OCI-LY1 (cell line): Measurements from ENCODE around the gene CBFA2T3.

Experiments used
- H2AFZ ChIP-seq: fragments of 200-600 bp; sonication (generic), shearing (Covaris generic); 2 replicates; pipeline ENCODE4 v1.6.0; 2014; ENCODE audit warnings: antibody characterized with exemption, mild to moderate bottlenecking, low read length
- H3F3A ChIP-seq: fragments of 200-600 bp; sonication (generic), shearing (Covaris generic); 2 replicates; pipeline ENCODE4 v1.6.0; 2014; ENCODE audit warnings: mild to moderate bottlenecking, antibody characterized with exemption, low read length, moderate library complexity; ENCODE audit not compliant: insufficient read depth
- H3K27ac ChIP-seq: fragments of 200-600 bp; sonication (generic); 2 replicates; pipeline ENCODE4 v1.5.1; 2014; ENCODE audit warnings: low read length, mixed run types, mild to moderate bottlenecking, low read depth; ENCODE audit not compliant: poor library complexity, severe bottlenecking
- H3K27me3 ChIP-seq: fragments of 200-600 bp; sonication (generic); 2 replicates; pipeline ENCODE4 v1.6.0; 2014; ENCODE audit warnings: antibody characterized with exemption, mild to moderate bottlenecking, low read length, moderate library complexity; ENCODE audit not compliant: insufficient read depth
- H3K36me3 ChIP-seq: fragments of 200-600 bp; sonication (generic); 2 replicates; pipeline ENCODE4 v1.6.1; 2014; ENCODE audit warnings: mild to moderate bottlenecking, antibody characterized with exemption, low read length, moderate library complexity, mixed read lengths; ENCODE audit not compliant: insufficient read depth
- H3K4me1 ChIP-seq: fragments of 200-600 bp; sonication (generic); 2 replicates; pipeline ENCODE4 v1.5.1; 2014; ENCODE audit warnings: mild to moderate bottlenecking, low read length, moderate library complexity; ENCODE audit not compliant: insufficient read depth, severe bottlenecking
- H3K4me2 ChIP-seq: fragments of 200-600 bp; sonication (generic), shearing (Covaris generic); 2 replicates; pipeline ENCODE4 v1.6.1; 2014; ENCODE audit warnings: low read length
- H3K4me3 ChIP-seq: fragments of 200-600 bp; sonication (generic); 2 replicates; pipeline ENCODE4 v1.5.1; 2014; ENCODE audit warnings: low read length, low read depth, mild to moderate bottlenecking, mixed read lengths; ENCODE audit not compliant: poor library complexity, severe bottlenecking
- H3K79me2 ChIP-seq: fragments of 200-600 bp; shearing (Covaris generic); 2 replicates; pipeline ENCODE4 v1.6.1; 2016; ENCODE audit warnings: mixed run types, low read length, mixed read lengths; ENCODE audit not compliant: insufficient read depth
- H3K9ac ChIP-seq: fragments of 200-600 bp; sonication (generic), shearing (Covaris generic); 2 replicates; pipeline ENCODE4 v1.6.1; 2014; ENCODE audit warnings: mild to moderate bottlenecking, low read length, mixed read lengths
- H3K9me2 ChIP-seq: fragments of 200-600 bp; sonication (generic), shearing (Covaris generic); 2 replicates; pipeline ENCODE4 v1.6.1; 2014; ENCODE audit warnings: low read depth, mild to moderate bottlenecking, low read length, mixed read lengths
- H3K9me3 ChIP-seq: fragments of 200-600 bp; shearing (Covaris generic); 2 replicates; pipeline ENCODE4 v1.6.1; 2014; ENCODE audit warnings: low read length, mixed read lengths
- H4K20me1 ChIP-seq: fragments of 200-600 bp; sonication (generic), shearing (Covaris generic); 2 replicates; pipeline ENCODE4 v1.6.0; 2016; ENCODE audit warnings: mild to moderate bottlenecking, low read length; ENCODE audit not compliant: insufficient read depth
- CTCF ChIP-seq: fragments of 200-600 bp; sonication (generic), shearing (Covaris generic); IDR thresholded peaks from 2 replicates; pipeline ENCODE4 v1.5.1; 2017; ENCODE audit warnings: mild to moderate bottlenecking, antibody characterized with exemption, low read length, moderate library complexity, mixed read lengths
- EZH2 ChIP-seq: fragments of 200-600 bp; sonication (generic), shearing (Covaris generic); IDR thresholded peaks from 2 replicates; pipeline ENCODE4 v1.8.0; 2017; ENCODE audit warnings: borderline replicate concordance, mixed run types, mild to moderate bottlenecking, antibody characterized with exemption, low read length, moderate library complexity, mixed read lengths

CBFA2T3 gene

GRCh38 chr16:88927661-88928060, 49.3 kb downstream of the CBFA2T3 start:
- no peaks in the 10 kb centered on the region; the same call in 1 of the 2 replicates for H3K27me3 ChIP-seq
- H3K4me3 ChIP-seq, result no peak overlapping the region
- no peaks in the 10 kb centered on the region for H3K79me2 ChIP-seq
- H3K4me1 ChIP-seq, result peaks cover 17% of the 10 kb centered on the region
- H3K36me3 ChIP-seq, result peaks cover 6% of the 10 kb centered on the region; the same call in 1 of the 2 replicates
- no peak overlapping the region for H3K27ac ChIP-seq
- H3F3A ChIP-seq, result no peaks in the 10 kb centered on the region
- no peaks in the 10 kb centered on the region for H4K20me1 ChIP-seq
- no peaks in the 10 kb centered on the region for H3K9me3 ChIP-seq
- H3K9ac ChIP-seq, result no peak overlapping the region
- no peaks in the 10 kb centered on the region for H3K9me2 ChIP-seq
- TF ChIP-seq CTCF (no peak), EZH2 (no peak)
- H3K4me2 ChIP-seq, result no peak overlapping the region
- H2AFZ ChIP-seq, result no peak overlapping the region

- H3K27me3 ChIP-seq, result no peaks in the 10 kb centered on the region; the same call in 1 of the 2 replicates
Measured at GRCh38 chr16:88927010-88927409, 50.0 kb downstream of the CBFA2T3 start.

GRCh38 chr16:88926374-88926990, 50.5 kb downstream of the CBFA2T3 start:
- H3K9me2 ChIP-seq, result no peaks in the 10 kb centered on the region
- TF ChIP-seq CTCF (peak; percentile 7; the same call in 1 of the 2 replicates), EZH2 (no peak)
- H4K20me1 ChIP-seq, result no peaks in the 10 kb centered on the region
- peaks cover 23% of the 10 kb centered on the region for H3K4me1 ChIP-seq
- peaks cover 6% of the 10 kb centered on the region; the same call in 1 of the 2 replicates for H3K36me3 ChIP-seq
- H3K27ac ChIP-seq, result no peak overlapping the region
- no peaks in the 10 kb centered on the region; the same call in 1 of the 2 replicates for H3K27me3 ChIP-seq
- no peak overlapping the region for H3K4me3 ChIP-seq
- H3F3A ChIP-seq, result no peaks in the 10 kb centered on the region
- no peak overlapping the region for H3K9ac ChIP-seq
- no peak overlapping the region for H3K4me2 ChIP-seq
- H3K9me3 ChIP-seq, result no peaks in the 10 kb centered on the region
- no peak overlapping the region for H2AFZ ChIP-seq
- H3K79me2 ChIP-seq, result no peaks in the 10 kb centered on the region

More at GRCh38 chr16:88927010-88927409, 50.0 kb downstream of the CBFA2T3 start:
- no peak overlapping the region for H3K27ac ChIP-seq
- peaks cover 6% of the 10 kb centered on the region; the same call in 1 of the 2 replicates for H3K36me3 ChIP-seq
- no peaks in the 10 kb centered on the region for H3K9me3 ChIP-seq
- H3K9me2 ChIP-seq, result no peaks in the 10 kb centered on the region
- H3K4me2 ChIP-seq, result no peak overlapping the region
- TF ChIP-seq CTCF, result 0 out of 2 replicates have a peak, but pooled peaks have one; percentile 0
- no peak for TF ChIP-seq EZH2
- H2AFZ ChIP-seq, result no peak overlapping the region
- no peak overlapping the region for H3K9ac ChIP-seq
- H4K20me1 ChIP-seq, result no peaks in the 10 kb centered on the region
- H3K79me2 ChIP-seq, result no peaks in the 10 kb centered on the region
- peaks cover 18% of the 10 kb centered on the region for H3K4me1 ChIP-seq
- H3F3A ChIP-seq, result no peaks in the 10 kb centered on the region
- no peak overlapping the region for H3K4me3 ChIP-seq
